SW480 (cell line): ENCODE data around the gene PPP2R3C.
"Not testable (repeated sequence)": the region's sequence is repeated elsewhere in the genome, so short reads cannot be mapped to it uniquely, and the experiment has no call there.

Experiments
- DNase-seq: peaks from one replicate; pipeline ENCODE4 v3.0.0-alpha.2; 2016; ENCODE audit warnings: low spot score

PPP2R3C gene

GRCh38 chr14:35124127-35124526, 2.3 kb upstream of the PPP2R3C start:
- no peak for DNase-seq

GRCh38 chr14:35123388-35123703, 1.6 kb upstream of the PPP2R3C start:
- no peak for DNase-seq

- peak; percentile 47 for DNase-seq
Measured at GRCh38 chr14:35122696-35123387, 1.1 kb upstream of the PPP2R3C start.

GRCh38 chr14:35121026-35121886, 534 bp downstream of the PPP2R3C start:
- DNase-seq, result no peak

- no peak for DNase-seq
Measured at GRCh38 chr14:35117112-35117511, 4.7 kb downstream of the PPP2R3C start.

- no peak for DNase-seq
Measured at GRCh38 chr14:35116242-35116641, 5.5 kb downstream of the PPP2R3C start.

- no peak for DNase-seq
Measured at GRCh38 chr14:35114036-35114435, 7.8 kb downstream of the PPP2R3C start.

GRCh38 chr14:35113308-35113950, 8.4 kb downstream of the PPP2R3C start:
- DNase-seq, result no peak

- no peak for DNase-seq
Measured at GRCh38 chr14:35112641-35113040, 9.1 kb downstream of the PPP2R3C start.

GRCh38 chr14:35107866-35108265, 13.9 kb downstream of the PPP2R3C start:
- DNase-seq, result no peak

- not testable (repeated sequence) for DNase-seq
Measured at GRCh38 chr14:35094645-35095044, 27.1 kb downstream of the PPP2R3C start.

GRCh38 chr14:35088514-35088913, 33.3 kb downstream of the PPP2R3C start:
- DNase-seq, result peak; percentile 64

- no peak for DNase-seq
Measured at GRCh38 chr14:35085441-35085840, 36.3 kb downstream of the PPP2R3C start.

- DNase-seq, result no peak
Measured at GRCh38 chr14:35083530-35084150, 38.1 kb downstream of the PPP2R3C start.

- no peak for DNase-seq
Measured at GRCh38 chr14:35079742-35080141, 42.0 kb downstream of the PPP2R3C start.

GRCh38 chr14:35078082-35078481, 43.7 kb downstream of the PPP2R3C start:
- no peak for DNase-seq

- DNase-seq, result no peak
Measured at GRCh38 chr14:35073486-35073885, 48.3 kb downstream of the PPP2R3C start.

GRCh38 chr14:35072226-35072625, 49.6 kb downstream of the PPP2R3C start:
- DNase-seq, result no peak

- no peak for DNase-seq
Measured at GRCh38 chr14:35068238-35069012, 53.4 kb downstream of the PPP2R3C start.

- DNase-seq, result not testable (repeated sequence)
Measured at GRCh38 chr14:35065731-35066130, 56.1 kb downstream of the PPP2R3C start.

GRCh38 chr14:35061113-35061791, 60.5 kb downstream of the PPP2R3C start:
- not testable (repeated sequence) for DNase-seq
